SK-N-SH (cell line): Measurements from ENCODE around the gene HTT. TPM values are rescaled to one million over a fixed set of nuclear protein-coding genes. Genes with fewer than 3 reads are reported as not detected.

ENCODE experiments used
- CTCF ChIA-PET: fragments of 300-600, 350-600 bp; formaldehyde crosslinking; extraction: SDS; loops from one replicate; lab custom pipeline; 2021; lab: Yijun Ruan, JAX
- POLR2A ChIA-PET: fragments of 350-600 bp; sonication (Branson Sonifier 250); formaldehyde crosslinking; extraction: SDS; loops from one replicate; lab custom pipeline; 2020; ENCODE audit warnings: antibody characterized with exemption, inconsistent platforms; lab: Yijun Ruan, JAX
- DNase-seq: peaks from one replicate; pipeline ENCODE4 v3.0.0; 2012
- H2AFZ ChIP-seq: fragments of 200-600 bp; sonication (generic); 2 replicates; pipeline ENCODE4 v1.8.1; 2016; ENCODE audit warnings: antibody characterized with exemption, mild to moderate bottlenecking, low read depth
- H3F3A ChIP-seq: fragments of 200-600 bp; sonication (generic); replicated peaks from 2 replicates; pipeline ENCODE3; 2016; ENCODE audit warnings: antibody characterized with exemption, mild to moderate bottlenecking; ENCODE audit not compliant: insufficient read depth
- H3K27ac ChIP-seq, 2 experiments: fragments of 200-500 bp in 1 of 2; fragments of 200-600 bp in 1 of 2; sonication (Bioruptor generic) in 1 of 2; sonication (generic), shearing (Covaris generic) in 1 of 2; 2 replicates each; pipeline versions ENCODE4 v1.5.1 to v1.6.1; 2014 to 2016; ENCODE audit warnings: low read depth in 2 of 2, inconsistent platforms in 1 of 2, low read length in 1 of 2, mild to moderate bottlenecking in 1 of 2, mixed read lengths in 1 of 2
- H3K27me3 ChIP-seq: fragments of 200-600 bp; sonication (generic), shearing (Covaris generic); 2 replicates; pipeline ENCODE4 v1.6.1; 2016; ENCODE audit warnings: mixed run types; ENCODE audit not compliant: insufficient read depth
- H3K36me3 ChIP-seq, 2 experiments: fragments of 200-500 bp in 1 of 2; fragments of 200-600 bp in 1 of 2; sonication (Bioruptor generic) in 1 of 2; sonication (generic) in 1 of 2; replicated peaks in 1 of 2; 2 replicates each; pipeline versions ENCODE3 to v1.5.1; 2014 to 2016; ENCODE audit warnings: low read length in 1 of 2, mild to moderate bottlenecking in 1 of 2; ENCODE audit not compliant: insufficient read depth in 2 of 2, control insufficient read depth in 1 of 2
- H3K4me1 ChIP-seq, 2 experiments: fragments of 200-500 bp in 1 of 2; fragments of 200-600 bp in 1 of 2; sonication (Bioruptor generic) in 1 of 2; sonication (generic), shearing (Covaris generic) in 1 of 2; 2 replicates each; pipeline versions ENCODE4 v1.5.1 to v1.6.1; 2014 to 2016; ENCODE audit warnings: low read depth in 1 of 2, low read length in 1 of 2, mixed run types in 1 of 2; ENCODE audit not compliant: insufficient read depth in 2 of 2, control insufficient read depth in 1 of 2
- H3K4me2 ChIP-seq: fragments of 200-600 bp; sonication (generic), shearing (Covaris generic); 2 replicates; pipeline ENCODE4 v1.6.1; 2017; ENCODE audit warnings: mixed run types
- H3K4me3 ChIP-seq, 2 experiments: fragments of 200-500 bp in 1 of 2; fragments of 200-600 bp in 1 of 2; sonication (Bioruptor generic) in 1 of 2; sonication (generic), shearing (Covaris generic) in 1 of 2; 2 replicates each; pipeline versions ENCODE4 v1.5.1 to v1.8.1; 2014 to 2016; ENCODE audit warnings: low read depth in 2 of 2, inconsistent platforms in 1 of 2, low read length in 1 of 2, mild to moderate bottlenecking in 1 of 2, mixed read lengths in 1 of 2, moderate library complexity in 1 of 2
- H3K79me2 ChIP-seq: fragments of 200-600 bp; sonication (generic); 2 replicates; pipeline ENCODE4 v1.8.1; 2017; ENCODE audit warnings: mild to moderate bottlenecking; ENCODE audit not compliant: insufficient read depth
- H3K9ac ChIP-seq: fragments of 200-600 bp; sonication (generic); 2 replicates; pipeline ENCODE4 v1.6.1; 2017; ENCODE audit warnings: mixed run types
- H3K9me2 ChIP-seq: fragments of 200-600 bp; sonication (generic); 2 replicates; pipeline ENCODE4 v1.6.1; 2017; ENCODE audit warnings: mixed run types
- H3K9me3 ChIP-seq: fragments of 200-600 bp; sonication (generic); 2 replicates; pipeline ENCODE4 v1.6.1; 2017; ENCODE audit warnings: mixed run types, mild to moderate bottlenecking, moderate library complexity
- H4K20me1 ChIP-seq: fragments of 200-600 bp; sonication (generic); 2 replicates; pipeline ENCODE4 v1.6.1; 2017; ENCODE audit warnings: mild to moderate bottlenecking, mixed run types; ENCODE audit not compliant: insufficient read depth
- CTCF ChIP-seq: fragments of 200-600 bp; sonication (generic); IDR thresholded peaks from 2 replicates; pipeline ENCODE4 v1.6.1; 2017; ENCODE audit warnings: antibody characterized with exemption, mild to moderate bottlenecking, moderate library complexity
- EP300 ChIP-seq, 2 experiments: IDR thresholded peaks; 2 replicates each; pipeline versions ENCODE4 v1.4.0 to v1.6.1; 2012; ENCODE audit warnings: borderline replicate concordance in 1 of 2, low read depth in 1 of 2, low read length in 1 of 2
- EZH2phosphoT487 ChIP-seq: fragments of 200-600 bp; sonication (generic); IDR thresholded peaks from 2 replicates; pipeline ENCODE4 v1.6.1; 2017; ENCODE audit warnings: low read depth, mixed run types, mild to moderate bottlenecking, antibody characterized with exemption, moderate library complexity, borderline replicate concordance
- FOSL2 ChIP-seq: IDR thresholded peaks from 2 replicates; pipeline ENCODE4 v1.4.0; 2012; ENCODE audit warnings: low read depth, mild to moderate bottlenecking, moderate library complexity, borderline replicate concordance
- GABPA ChIP-seq: IDR thresholded peaks from 2 replicates; pipeline ENCODE4 v1.4.0; 2012; ENCODE audit warnings: low read depth, mild to moderate bottlenecking
- JUND ChIP-seq: IDR thresholded peaks from 2 replicates; pipeline ENCODE4 v1.4.0; 2012
- MAX ChIP-seq: IDR thresholded peaks from 2 replicates; pipeline ENCODE4 v1.4.0; 2012; ENCODE audit warnings: low read depth
- MEF2A ChIP-seq: IDR thresholded peaks from 2 replicates; pipeline ENCODE4 v1.4.0; 2012; ENCODE audit warnings: low read depth, borderline replicate concordance
- MXI1 ChIP-seq: IDR thresholded peaks from 2 replicates; pipeline ENCODE4 v1.6.1; 2012; ENCODE audit warnings: mild to moderate bottlenecking, low read depth, low read length, improper control_type of control experiment
- NFIC ChIP-seq: IDR thresholded peaks from 2 replicates; pipeline ENCODE4 v1.4.0; 2012; ENCODE audit warnings: borderline replicate concordance
- RFX5 ChIP-seq: IDR thresholded peaks from 2 replicates; pipeline ENCODE4 v1.6.1; 2012; ENCODE audit warnings: mild to moderate bottlenecking, improper control_type of control experiment, low read length
- SMC3 ChIP-seq: IDR thresholded peaks from 2 replicates; pipeline ENCODE4 v1.6.1; 2012; ENCODE audit warnings: low read depth, low read length, improper control_type of control experiment
- TCF12 ChIP-seq: IDR thresholded peaks from 2 replicates; pipeline ENCODE4 v1.4.0; 2012
- WGBS: methylation state at CpG from one replicate; pipeline ENCODE4 v1.1.6; 2017; ENCODE audit warnings: low lambda C conversion rate; 5-methylcytosine and 5-hydroxymethylcytosine counted together
- polyA plus RNA-seq, 3 experiments: library from polyadenylated mRNA; depleted of rRNA; stranded (reverse); fragments of >200 nt; gene quantifications; 2 replicates each; pipeline ENCODE4 v1.2.3, GENCODE V29; 2012
- TF ChIP-seq, protein P1 (sequence below): IDR thresholded peaks from 2 replicates; pipeline ENCODE4 v1.4.0; 2012; ENCODE audit warnings: low read depth, borderline replicate concordance
- TF ChIP-seq, protein P2 (sequence below): IDR thresholded peaks from 2 replicates; pipeline ENCODE4; 2012

The HTT gene
- polyA plus RNA-seq, 1 of the 3 experiments (the other 2 are of a cell fraction): 11.3 TPM

DNA sequence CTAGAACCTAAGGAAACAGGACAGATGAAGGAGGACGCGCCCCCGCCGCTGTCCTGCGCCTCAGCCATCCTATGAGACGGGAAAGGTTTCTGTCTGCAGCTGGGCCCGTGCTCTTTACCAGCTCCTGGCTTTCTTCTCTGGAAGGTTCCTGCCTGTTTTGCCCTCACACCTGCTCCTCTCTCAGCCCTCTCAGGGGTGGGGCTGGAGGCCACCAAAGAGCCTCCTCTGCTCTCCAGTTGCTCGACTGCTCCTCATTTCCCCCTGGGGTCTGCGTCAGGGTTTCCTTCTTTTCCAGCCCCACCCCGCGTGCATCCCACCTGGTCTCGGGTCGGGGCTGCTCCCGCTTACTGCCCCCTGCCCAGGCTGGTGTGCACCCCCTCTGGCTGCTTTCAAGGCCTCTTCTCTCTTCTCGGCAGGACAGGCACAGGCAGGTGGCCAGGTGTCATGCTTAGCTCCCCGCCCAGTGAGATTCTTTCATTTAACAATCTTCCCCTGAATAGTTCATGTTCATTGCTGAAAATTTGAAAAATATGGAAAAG lies 4.8 kb upstream of the HTT start:
- H3K4me3 ChIP-seq: no peak overlapping the region
- 85% methylated on average over 16 of the region's 16 CpGs for WGBS
- no peaks in the 10 kb centered on the region for H3K79me2 ChIP-seq
- H3K4me2 ChIP-seq: no peak overlapping the region
- H3F3A ChIP-seq: no peaks in the 10 kb centered on the region
- ChIA-PET POLR2A (no interaction called here), CTCF (interaction anchor here (0.6 to 1.4 kb wide), 2 partner anchors 22 to 524 kb away, joined by 3 to 4 read pairs; no protein-coding TSS in a partner anchor)
- peaks cover 0 to 6% of the 10 kb centered on the region in 2 experiments; a peak in 1 of 4 replicates for H3K4me1 ChIP-seq
- no peak overlapping the region for H3K9ac ChIP-seq
- no peaks in the 10 kb centered on the region for H3K9me3 ChIP-seq
- no peak overlapping the region for H3K27ac ChIP-seq
- TF ChIP-seq, protein P1, sequence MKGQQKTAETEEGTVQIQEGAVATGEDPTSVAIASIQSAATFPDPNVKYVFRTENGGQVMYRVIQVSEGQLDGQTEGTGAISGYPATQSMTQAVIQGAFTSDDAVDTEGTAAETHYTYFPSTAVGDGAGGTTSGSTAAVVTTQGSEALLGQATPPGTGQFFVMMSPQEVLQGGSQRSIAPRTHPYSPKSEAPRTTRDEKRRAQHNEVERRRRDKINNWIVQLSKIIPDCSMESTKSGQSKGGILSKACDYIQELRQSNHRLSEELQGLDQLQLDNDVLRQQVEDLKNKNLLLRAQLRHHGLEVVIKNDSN: no peak
- TF ChIP-seq SMC3 (no peak), GABPA (no peak), FOSL2 (no peak), MAX (no peak), EP300 (IDR thresholded peaks at IDR 0.05; ENCODE audit: borderline replicate concordance in 1 of 2, low read depth in 1 of 2, low read length in 1 of 2) (no peak), JUND (no peak), CTCF (no peak)
- H2AFZ ChIP-seq: no peak overlapping the region
- H3K27me3 ChIP-seq: no peaks in the 10 kb centered on the region
- DNase-seq: no peak
- H3K9me2 ChIP-seq: no peaks in the 10 kb centered on the region
- no peaks in the 10 kb centered on the region for H4K20me1 ChIP-seq
- H3K36me3 ChIP-seq: no peaks in the 10 kb centered on the region

DNA sequence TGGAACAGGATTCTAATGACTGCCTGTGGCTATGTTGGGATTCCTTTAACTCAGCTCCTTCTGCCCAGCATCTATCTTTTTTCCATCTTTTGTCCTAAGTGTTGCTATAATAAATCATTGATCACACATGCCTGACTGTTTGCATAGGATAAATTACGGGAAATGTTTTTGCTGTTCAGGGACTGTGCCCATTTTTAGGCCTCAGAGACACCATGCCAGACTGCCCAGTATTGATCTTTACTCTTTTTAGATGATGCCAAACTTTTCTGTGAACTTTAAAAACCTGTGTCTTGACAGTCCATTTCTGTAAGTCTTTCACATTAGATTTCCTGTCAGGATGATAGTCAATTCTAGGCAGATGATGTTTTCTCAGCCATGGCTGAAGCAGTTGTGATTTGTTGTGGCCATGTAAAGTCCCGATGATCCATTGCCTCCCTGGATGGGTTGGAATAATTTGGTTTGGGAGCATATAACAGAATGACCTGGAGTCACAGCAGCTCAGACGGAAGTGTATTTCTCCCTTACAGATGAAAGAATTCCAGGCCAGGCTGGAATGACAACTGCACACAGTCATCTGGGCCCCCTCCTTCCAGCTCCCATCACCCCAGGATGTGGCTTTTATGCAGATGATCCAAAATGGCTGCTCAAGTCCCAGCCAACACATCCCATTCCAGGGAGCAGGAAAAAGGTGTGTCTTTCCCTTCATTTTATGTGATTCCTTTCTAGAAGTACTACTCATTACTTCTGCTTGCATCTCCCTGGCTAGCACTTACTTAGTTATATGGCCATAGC lies 3.6 kb upstream of the HTT start:
- WGBS: 66% methylated on average over 3 of the region's 3 CpGs
- Histone ChIP-seq H3K4me1 (peaks cover 0 to 9% of the 10 kb centered on the region in 2 experiments; a peak in 2 of 4 replicates), H3K9ac (no peak overlapping the region), H3K4me3 (no peak overlapping the region), H3K27me3 (no peaks in the 10 kb centered on the region), H3K79me2 (peaks cover 7% of the 10 kb centered on the region; the same call in 1 of the 2 replicates), H3K36me3 (no peaks in the 10 kb centered on the region), H3K4me2 (no peak overlapping the region), H2AFZ (peak overlapping the region; percentile 65; the same call in 1 of the 2 replicates), H3K27ac (no peak overlapping the region), H3K9me3 (no peaks in the 10 kb centered on the region), H3F3A (peaks cover 3% of the 10 kb centered on the region), H4K20me1 (peaks cover 4% of the 10 kb centered on the region), H3K9me2 (no peaks in the 10 kb centered on the region)
- no peak for DNase-seq
- ChIA-PET POLR2A (no interaction called here), CTCF (interaction anchor here (0.6 kb wide), 1 partner anchor 165 kb away, joined by 3 read pairs; no protein-coding TSS in a partner anchor)
- no peak for TF ChIP-seq MXI1
- TF ChIP-seq MEF2A: no peak
- TF ChIP-seq EZH2phosphoT487: no peak
- no peak for TF ChIP-seq NFIC
- TF ChIP-seq CTCF: no peak
- TF ChIP-seq RFX5: no peak
- TF ChIP-seq, protein P2, sequence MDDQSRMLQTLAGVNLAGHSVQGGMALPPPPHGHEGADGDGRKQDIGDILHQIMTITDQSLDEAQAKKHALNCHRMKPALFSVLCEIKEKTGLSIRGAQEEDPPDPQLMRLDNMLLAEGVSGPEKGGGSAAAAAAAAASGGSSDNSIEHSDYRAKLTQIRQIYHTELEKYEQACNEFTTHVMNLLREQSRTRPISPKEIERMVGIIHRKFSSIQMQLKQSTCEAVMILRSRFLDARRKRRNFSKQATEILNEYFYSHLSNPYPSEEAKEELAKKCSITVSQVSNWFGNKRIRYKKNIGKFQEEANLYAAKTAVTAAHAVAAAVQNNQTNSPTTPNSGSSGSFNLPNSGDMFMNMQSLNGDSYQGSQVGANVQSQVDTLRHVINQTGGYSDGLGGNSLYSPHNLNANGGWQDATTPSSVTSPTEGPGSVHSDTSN: no peak
- no peak for TF ChIP-seq SMC3
- TF ChIP-seq TCF12: no peak
